Left renal cortex interstitium (tissue), 4 donors: Measurements from ENCODE around the gene CPA5. TPM values are rescaled to one million over a fixed set of nuclear protein-coding genes. Genes with fewer than 3 reads are reported as not detected.
"Not testable (repeated sequence)": the region's sequence is repeated elsewhere in the genome, so short reads cannot be mapped to it uniquely, and the experiment has no call there.

Source experiments
- DNase-seq, 4 donors: peaks; one replicate each; pipeline ENCODE4 v3.0.0-alpha.2; 2013; ENCODE audit warnings: low read depth in 4 of 4, low spot score in 2 of 4, missing footprints in 1 of 4
- polyA plus RNA-seq, 4 donors: library from polyadenylated mRNA; unstranded; fragments of 120-200 nt; gene quantifications; one replicate each; pipeline ENCODE4 v1.2.1, GENCODE V29; 2013; ENCODE audit not compliant: insufficient read length in 4 of 4

Gene CPA5
- polyA plus RNA-seq, 4 donors: 0.08 to 0.14 (median 0.10) TPM; not detected in 1

GRCh38 chr7:130374507-130374906 lies 29.9 kb downstream of the CPA5 start:
- DNase-seq: no peak

GRCh38 chr7:130376461-130376860 lies 31.8 kb downstream of the CPA5 start:
- DNase-seq: not testable (repeated sequence)

GRCh38 chr7:130377178-130377577 lies 32.6 kb downstream of the CPA5 start:
- DNase-seq: no peak

- no peak for DNase-seq
These were observed 34.4 kb downstream of the CPA5 start for GRCh38 chr7:130379019-130379418.

- no peak for DNase-seq
These were observed 34.9 kb downstream of the CPA5 start for GRCh38 chr7:130379532-130379920.

GRCh38 chr7:130379921-130380860 lies 35.6 kb downstream of the CPA5 start, which contains the start of gene CPA1:
Gene CPA1 (plus strand): TSS chr7:130380494. CDS start chr7:130380521, 27 bp downstream.
- DNase-seq: peak in 1 of 4 donors; percentile 45

GRCh38 chr7:130380861-130381455 lies 36.3 kb downstream of the CPA5 start:
- DNase-seq: no peak

GRCh38 chr7:130381468-130382312 lies 37.1 kb downstream of the CPA5 start:
- no peak for DNase-seq

- no peak for DNase-seq
These were observed 38.8 kb downstream of the CPA5 start for GRCh38 chr7:130383187-130383980.

GRCh38 chr7:130384371-130384801 lies 39.8 kb downstream of the CPA5 start:
- DNase-seq: no peak

- no peak for DNase-seq
These were observed 40.4 kb downstream of the CPA5 start for GRCh38 chr7:130384841-130385599.

GRCh38 chr7:130385600-130386066 lies 41.0 kb downstream of the CPA5 start:
- no peak for DNase-seq

GRCh38 chr7:130386876-130387275 lies 42.3 kb downstream of the CPA5 start:
- no peak for DNase-seq

- no peak for DNase-seq
These were observed 42.7 kb downstream of the CPA5 start for GRCh38 chr7:130387306-130387627.

GRCh38 chr7:130387628-130388403 lies 43.2 kb downstream of the CPA5 start:
- DNase-seq: peak in 1 of 4 donors; percentile 55

GRCh38 chr7:130388671-130389070 lies 44.1 kb downstream of the CPA5 start:
- DNase-seq: no peak

GRCh38 chr7:130390486-130390885 lies 45.9 kb downstream of the CPA5 start:
- DNase-seq: no peak

GRCh38 chr7:130393101-130393561 lies 48.5 kb downstream of the CPA5 start:
- DNase-seq: no peak
